ENCODE measurements around the gene CDC42EP4. TPM values are rescaled to one million over a fixed set of nuclear protein-coding genes. Genes with fewer than 3 reads are reported as not detected.

CDC42EP4 gene
- total and polyA plus RNA-seq, 9 of the 15 experiments (the other 6 are each of a cell fraction or from before 2014, with no cell fraction given) = 0.65 to 20.8 (median 12.3) TPM

DNA sequence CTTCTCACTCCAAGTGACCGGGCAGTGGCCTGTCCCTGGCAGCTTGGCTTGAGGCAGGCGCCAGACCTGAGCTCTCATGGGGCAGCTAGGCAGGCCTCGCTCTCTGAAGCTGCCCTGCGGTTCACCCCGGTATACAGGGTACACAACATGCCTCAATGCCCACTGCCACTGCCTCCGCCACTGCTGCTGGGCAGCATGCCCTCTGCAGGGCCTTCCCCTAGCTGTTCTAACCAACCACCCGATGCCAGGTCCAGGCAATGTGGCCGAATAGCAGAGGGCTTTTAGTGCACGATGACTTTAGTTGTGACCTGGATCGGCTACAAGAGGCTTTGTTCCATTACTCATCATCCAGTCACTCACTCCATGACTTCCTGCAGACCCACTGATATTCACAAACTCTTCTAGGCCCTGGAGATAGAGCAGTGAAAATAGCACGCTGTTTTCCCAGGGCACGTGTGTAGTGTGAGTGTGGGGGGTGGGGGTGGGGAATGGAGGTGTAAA is 19.7 kb downstream of the CDC42EP4 start (continued):
- TF ChIP-seq, protein P1, sequence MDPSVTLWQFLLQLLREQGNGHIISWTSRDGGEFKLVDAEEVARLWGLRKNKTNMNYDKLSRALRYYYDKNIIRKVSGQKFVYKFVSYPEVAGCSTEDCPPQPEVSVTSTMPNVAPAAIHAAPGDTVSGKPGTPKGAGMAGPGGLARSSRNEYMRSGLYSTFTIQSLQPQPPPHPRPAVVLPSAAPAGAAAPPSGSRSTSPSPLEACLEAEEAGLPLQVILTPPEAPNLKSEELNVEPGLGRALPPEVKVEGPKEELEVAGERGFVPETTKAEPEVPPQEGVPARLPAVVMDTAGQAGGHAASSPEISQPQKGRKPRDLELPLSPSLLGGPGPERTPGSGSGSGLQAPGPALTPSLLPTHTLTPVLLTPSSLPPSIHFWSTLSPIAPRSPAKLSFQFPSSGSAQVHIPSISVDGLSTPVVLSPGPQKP (CRISPR knock-in tag; IDR thresholded peaks at IDR 0.05) = no peak
- TF ChIP-seq, protein P2, sequence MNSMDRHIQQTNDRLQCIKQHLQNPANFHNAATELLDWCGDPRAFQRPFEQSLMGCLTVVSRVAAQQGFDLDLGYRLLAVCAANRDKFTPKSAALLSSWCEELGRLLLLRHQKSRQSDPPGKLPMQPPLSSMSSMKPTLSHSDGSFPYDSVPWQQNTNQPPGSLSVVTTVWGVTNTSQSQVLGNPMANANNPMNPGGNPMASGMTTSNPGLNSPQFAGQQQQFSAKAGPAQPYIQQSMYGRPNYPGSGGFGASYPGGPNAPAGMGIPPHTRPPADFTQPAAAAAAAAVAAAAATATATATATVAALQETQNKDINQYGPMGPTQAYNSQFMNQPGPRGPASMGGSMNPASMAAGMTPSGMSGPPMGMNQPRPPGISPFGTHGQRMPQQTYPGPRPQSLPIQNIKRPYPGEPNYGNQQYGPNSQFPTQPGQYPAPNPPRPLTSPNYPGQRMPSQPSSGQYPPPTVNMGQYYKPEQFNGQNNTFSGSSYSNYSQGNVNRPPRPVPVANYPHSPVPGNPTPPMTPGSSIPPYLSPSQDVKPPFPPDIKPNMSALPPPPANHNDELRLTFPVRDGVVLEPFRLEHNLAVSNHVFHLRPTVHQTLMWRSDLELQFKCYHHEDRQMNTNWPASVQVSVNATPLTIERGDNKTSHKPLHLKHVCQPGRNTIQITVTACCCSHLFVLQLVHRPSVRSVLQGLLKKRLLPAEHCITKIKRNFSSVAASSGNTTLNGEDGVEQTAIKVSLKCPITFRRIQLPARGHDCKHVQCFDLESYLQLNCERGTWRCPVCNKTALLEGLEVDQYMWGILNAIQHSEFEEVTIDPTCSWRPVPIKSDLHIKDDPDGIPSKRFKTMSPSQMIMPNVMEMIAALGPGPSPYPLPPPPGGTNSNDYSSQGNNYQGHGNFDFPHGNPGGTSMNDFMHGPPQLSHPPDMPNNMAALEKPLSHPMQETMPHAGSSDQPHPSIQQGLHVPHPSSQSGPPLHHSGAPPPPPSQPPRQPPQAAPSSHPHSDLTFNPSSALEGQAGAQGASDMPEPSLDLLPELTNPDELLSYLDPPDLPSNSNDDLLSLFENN (IDR thresholded peaks at IDR 0.05; ENCODE audit: low read depth in 2 of 2, low read length in 2 of 2) = no peak
- no peak for TF ChIP-seq SOX6 (IDR thresholded peaks at IDR 0.05)
- no peak for TF ChIP-seq ZNF24 (IDR thresholded peaks at IDR 0.05)
- TF ChIP-seq CBFA2T2 (conservative IDR thresholded peaks at IDR 0.05) = no peak
- TF ChIP-seq, protein P3, sequence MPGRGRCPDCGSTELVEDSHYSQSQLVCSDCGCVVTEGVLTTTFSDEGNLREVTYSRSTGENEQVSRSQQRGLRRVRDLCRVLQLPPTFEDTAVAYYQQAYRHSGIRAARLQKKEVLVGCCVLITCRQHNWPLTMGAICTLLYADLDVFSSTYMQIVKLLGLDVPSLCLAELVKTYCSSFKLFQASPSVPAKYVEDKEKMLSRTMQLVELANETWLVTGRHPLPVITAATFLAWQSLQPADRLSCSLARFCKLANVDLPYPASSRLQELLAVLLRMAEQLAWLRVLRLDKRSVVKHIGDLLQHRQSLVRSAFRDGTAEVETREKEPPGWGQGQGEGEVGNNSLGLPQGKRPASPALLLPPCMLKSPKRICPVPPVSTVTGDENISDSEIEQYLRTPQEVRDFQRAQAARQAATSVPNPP (IDR thresholded peaks at IDR 0.05; ENCODE audit: borderline replicate concordance, insufficient read depth, insufficient read length) = no peak
- TF ChIP-seq, protein P4, sequence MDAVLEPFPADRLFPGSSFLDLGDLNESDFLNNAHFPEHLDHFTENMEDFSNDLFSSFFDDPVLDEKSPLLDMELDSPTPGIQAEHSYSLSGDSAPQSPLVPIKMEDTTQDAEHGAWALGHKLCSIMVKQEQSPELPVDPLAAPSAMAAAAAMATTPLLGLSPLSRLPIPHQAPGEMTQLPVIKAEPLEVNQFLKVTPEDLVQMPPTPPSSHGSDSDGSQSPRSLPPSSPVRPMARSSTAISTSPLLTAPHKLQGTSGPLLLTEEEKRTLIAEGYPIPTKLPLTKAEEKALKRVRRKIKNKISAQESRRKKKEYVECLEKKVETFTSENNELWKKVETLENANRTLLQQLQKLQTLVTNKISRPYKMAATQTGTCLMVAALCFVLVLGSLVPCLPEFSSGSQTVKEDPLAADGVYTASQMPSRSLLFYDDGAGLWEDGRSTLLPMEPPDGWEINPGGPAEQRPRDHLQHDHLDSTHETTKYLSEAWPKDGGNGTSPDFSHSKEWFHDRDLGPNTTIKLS (IDR thresholded peaks at IDR 0.05; ENCODE audit: borderline replicate concordance, low read depth) = no peak
- no peak for TF ChIP-seq DDX20 (tag; IDR thresholded peaks at IDR 0.05; ENCODE audit: low read depth)
- TF ChIP-seq, protein P5, sequence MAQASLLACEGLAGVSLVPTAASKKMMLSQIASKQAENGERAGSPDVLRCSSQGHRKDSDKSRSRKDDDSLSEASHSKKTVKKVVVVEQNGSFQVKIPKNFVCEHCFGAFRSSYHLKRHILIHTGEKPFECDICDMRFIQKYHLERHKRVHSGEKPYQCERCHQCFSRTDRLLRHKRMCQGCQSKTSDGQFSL (CRISPR knock-in tag; IDR thresholded peaks at IDR 0.05) = no peak
- TF ChIP-seq, protein P5 (tag; IDR thresholded peaks at IDR 0.05) = no peak
- no peak for TF ChIP-seq OTX1 (CRISPR knock-in tag; IDR thresholded peaks at IDR 0.05)
- TF ChIP-seq, protein P6, sequence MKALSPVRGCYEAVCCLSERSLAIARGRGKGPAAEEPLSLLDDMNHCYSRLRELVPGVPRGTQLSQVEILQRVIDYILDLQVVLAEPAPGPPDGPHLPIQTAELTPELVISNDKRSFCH (CRISPR knock-in tag; IDR thresholded peaks at IDR 0.05) = no peak
- TF ChIP-seq, protein P6 (tag; IDR thresholded peaks at IDR 0.05) = no peak
- TF ChIP-seq RAD21 (CRISPR knock-in tag; conservative IDR thresholded peaks at IDR 0.05 in 1 of 2, IDR thresholded peaks at IDR 0.05 in 1 of 2) = no peak
- TF ChIP-seq CBX1 (IDR thresholded peaks at IDR 0.05; ENCODE audit: low read depth) = no peak
- no peak for TF ChIP-seq ZNF311 (CRISPR knock-in tag; IDR thresholded peaks at IDR 0.05)
- no peak for TF ChIP-seq CCAR2 (IDR thresholded peaks at IDR 0.05; ENCODE audit: low read depth, low read length)
- no peak for TF ChIP-seq ZNF436 (CRISPR knock-in tag; IDR thresholded peaks at IDR 0.05)
